Spleen (tissue), 11 donors: ENCODE data around the gene LMF2. TPM values are rescaled to one million over a fixed set of nuclear protein-coding genes. Genes with fewer than 3 reads are reported as not detected.
"Not testable (repeated sequence)": the region's sequence is repeated elsewhere in the genome, so short reads cannot be mapped to it uniquely, and the experiment has no call there.

Experiments used
- DNase-seq: peaks from one replicate; pipeline ENCODE4 v3.0.0-alpha.2; 2020
- H3K27ac ChIP-seq, 8 donors: fragments of 200-600 bp; sonication (generic) in 7 of 8; 1 replicate in 4 of 8; 2 replicates in 4 of 8; pipeline versions ENCODE4 v1.5.0 to v1.8.0; 2016 to 2021; ENCODE audit warnings: inconsistent platforms in 4 of 8, mild to moderate bottlenecking in 4 of 8, moderate library complexity in 1 of 8
- H3K27me3 ChIP-seq, 7 donors: fragments of 200-600 bp; sonication (generic) in 6 of 7; replicated peaks in 1 of 7; 1 replicate in 4 of 7; 2 replicates in 3 of 7; pipeline versions ENCODE4 v1.5.0 to v1.8.0; 2016 to 2021; ENCODE audit warnings: inconsistent platforms in 3 of 7, mild to moderate bottlenecking in 1 of 7
- H3K36me3 ChIP-seq, 6 donors: fragments of 200-600 bp; sonication (generic) in 5 of 6; 1 replicate in 4 of 6; 2 replicates in 2 of 6; pipeline versions ENCODE4 v1.5.0 to v1.8.0; 2016 to 2021; ENCODE audit warnings: inconsistent platforms in 2 of 6
- H3K4me1 ChIP-seq, 6 donors: fragments of 200-600 bp; sonication (generic) in 5 of 6; 1 replicate in 3 of 6; 2 replicates in 3 of 6; pipeline versions ENCODE4 v1.5.0 to v1.8.0; 2016 to 2021; ENCODE audit warnings: inconsistent platforms in 3 of 6
- H3K4me3 ChIP-seq, 8 donors: fragments of 200-600 bp; sonication (generic) in 7 of 8; 1 replicate in 4 of 8; 2 replicates in 4 of 8; pipeline versions ENCODE4 v1.5.0 to v1.8.0; 2016 to 2021; ENCODE audit warnings: inconsistent platforms in 4 of 8, mild to moderate bottlenecking in 4 of 8, moderate library complexity in 2 of 8
- H3K9me3 ChIP-seq, 8 donors: fragments of 200-600 bp; sonication (generic) in 7 of 8; 1 replicate in 4 of 8; 2 replicates in 4 of 8; pipeline versions ENCODE4 v1.5.0 to v1.8.0; 2016 to 2021; ENCODE audit warnings: inconsistent platforms in 4 of 8
- CTCF ChIP-seq, 11 experiments: fragments of 200-600 bp in 7 of 11; fragments of 450-650 bp in 4 of 11; sonication (generic) in 4 of 11; IDR thresholded peaks in 8 of 11; conservative IDR thresholded peaks in 3 of 11; 1 replicate in 7 of 11; 2 replicates in 4 of 11; pipeline versions ENCODE4 v1.4.0 to v1.8.0; 2016 to 2021; ENCODE audit warnings: antibody characterized with exemption in 11 of 11, inconsistent platforms in 4 of 11, mild to moderate bottlenecking in 1 of 11
- POLR2A ChIP-seq, 3 donors: fragments of 450-650 bp; IDR thresholded peaks; one replicate each; pipeline ENCODE4 v1.5.1; 2017; ENCODE audit warnings: antibody characterized with exemption in 3 of 3, mild to moderate bottlenecking in 1 of 3
- POLR2AphosphoS5 ChIP-seq, 3 donors: sonication (generic); formaldehyde crosslinking; IDR thresholded peaks; one replicate each; pipeline ENCODE4 v1.5.1; 2017; ENCODE audit warnings: antibody characterized with exemption in 3 of 3
- WGBS, 5 donors: extraction: QIAGEN DNeasy Blood & Tissue Kit in 3 of 5; methylation state at CpG; one replicate each; pipeline versions ENCODE4 v1.1.5 to v1.1.7; 2013 to 2018; 5-methylcytosine and 5-hydroxymethylcytosine counted together
- intact Hi-C: fragments of 100-400 bp; cut with DNase I; formaldehyde crosslinking; loops from one replicate; pipeline ENCODE4 v1.15.0; 2023; ENCODE audit warnings: low total_unique reads
- polyA plus RNA-seq, 3 donors: library from polyadenylated mRNA; stranded (reverse); fragments of 200-250 nt; gene quantifications; one replicate each; pipeline ENCODE4 v1.2.1, GENCODE V29; 2013
- total RNA-seq, 7 donors: library from RNA; depleted of rRNA in 3 of 7; stranded (reverse); fragments of >200 nt in 3 of 7; fragmentation: NEBNext Ultra II Directional in 4 of 7; extraction: Animal tissue kit (Norgen Biotek cat#: 25700) in 4 of 7; gene quantifications; one replicate each; pipeline versions ENCODE4 v1.1.0 to v1.2.1, GENCODE V29; 2016 to 2021
- donor health status: healthy with polysubstance abuse.
- donor health status: DM: no; HTN: no; CAD: no; lungs with moderate emphysema.
- donor health status: DM: no; HTN: no; CAD: no.
- donor health status: Bipolar disorder and iron deficiency.
- donor health status: healthy.
- donor health status: DM: no; HTN: no; CAD: no.
- donor health status: DM: yes; HTN: yes; CAD: no.

LMF2 gene
- total and polyA plus RNA-seq, 10 donors, result 36.6 to 81.1 (median 70.0) TPM

- peak in 6 of 11 experiments; percentile 20 to 64 (median 46) for TF ChIP-seq CTCF (IDR thresholded peaks at IDR 0.05 in 8 of 11, conservative IDR thresholded peaks at IDR 0.05 in 3 of 11)
- TF ChIP-seq POLR2A (IDR thresholded peaks at IDR 0.05), result peak in 1 of 3 donors; percentile 26
- peak; percentile 62 to 89 (median 81) for TF ChIP-seq POLR2AphosphoS5 (IDR thresholded peaks at IDR 0.05)
- Histone ChIP-seq H3K27me3 (peaks cover 0 to 17% (median 2%) of the 10 kb centered on the region in 7 donors), H3K9me3 (no peaks in the 10 kb centered on the region), H3K4me3 (peak overlapping the region in 1 of 8 donors; percentile 59), H3K36me3 (no peaks in the 10 kb centered on the region), H3K4me1 (peaks cover 37 to 99% (median 68%) of the 10 kb centered on the region in 6 donors), H3K27ac (peak overlapping the region; percentile 35 to 100 (median 98))
- peak; percentile 90 for DNase-seq
- 52 to 77% (median 62%) methylated on average over 19 of the region's 19 CpGs for WGBS, 5 donors
- intact Hi-C loops, result no loop called here
These were observed 35.0 kb upstream of the LMF2 start for GRCh38 chr22:50542416-50542927.

- Histone ChIP-seq H3K4me1 (peaks cover 37 to 100% (median 68%) of the 10 kb centered on the region in 6 donors), H3K4me3 (peak overlapping the region in 1 of 8 donors; percentile 59), H3K27ac (peak overlapping the region; percentile 89 to 100 (median 98))
- WGBS, 5 donors, result 40 to 60% (median 53%) methylated on average over 5 of the region's 5 CpGs
- intact Hi-C loops, H3K27me3 ChIP-seq, H3K9me3 ChIP-seq, H3K36me3 ChIP-seq: not testable (repeated sequence)
- DNase-seq, result peak; percentile 84
- TF ChIP-seq POLR2AphosphoS5 (IDR thresholded peaks at IDR 0.05), result peak in 1 of 3 donors; percentile 70
These were observed 34.1 kb upstream of the LMF2 start for GRCh38 chr22:50541667-50542026.

GRCh38 chr22:50540381-50540780 is 32.9 kb upstream of the LMF2 start:
- H3K27ac ChIP-seq, result peak overlapping the region; percentile 89 to 100 (median 98)
- H3K9me3 ChIP-seq, result no peaks in the 10 kb centered on the region
- peaks cover 37 to 100% (median 64%) of the 10 kb centered on the region in 6 donors for H3K4me1 ChIP-seq
- WGBS, 5 donors, result 68 to 80% (median 71%) methylated on average over 10 of the region's 10 CpGs
- H3K27me3 ChIP-seq, result no peaks in the 10 kb centered on the region
- peak overlapping the region in 1 of 8 donors; percentile 59 for H3K4me3 ChIP-seq
- H3K36me3 ChIP-seq, result no peaks in the 10 kb centered on the region
- TF ChIP-seq POLR2AphosphoS5 (IDR thresholded peaks at IDR 0.05) (no peak), POLR2A (IDR thresholded peaks at IDR 0.05) (no peak), CTCF (IDR thresholded peaks at IDR 0.05 in 8 of 11, conservative IDR thresholded peaks at IDR 0.05 in 3 of 11) (no peak)
- peak; percentile 72 for DNase-seq
- intact Hi-C loops, result no loop called here

- peak overlapping the region; percentile 89 to 100 (median 98) for H3K27ac ChIP-seq
- peak; percentile 64 for DNase-seq
- no peaks in the 10 kb centered on the region for H3K27me3 ChIP-seq
- peaks cover 30 to 100% (median 61%) of the 10 kb centered on the region in 6 donors for H3K4me1 ChIP-seq
- H3K4me3 ChIP-seq, result peak overlapping the region in 1 of 8 donors; percentile 59
- intact Hi-C loops, result no loop called here
- WGBS, 5 donors, result 80 to 89% (median 86%) methylated on average over 13 of the region's 13 CpGs
- H3K9me3 ChIP-seq, result no peaks in the 10 kb centered on the region
- no peaks in the 10 kb centered on the region for H3K36me3 ChIP-seq
- no peak for TF ChIP-seq CTCF (IDR thresholded peaks at IDR 0.05 in 8 of 11, conservative IDR thresholded peaks at IDR 0.05 in 3 of 11)
- TF ChIP-seq POLR2AphosphoS5 (IDR thresholded peaks at IDR 0.05), result no peak
- no peak for TF ChIP-seq POLR2A (IDR thresholded peaks at IDR 0.05)
These were observed 30.3 kb upstream of the LMF2 start for GRCh38 chr22:50537765-50538164.
